Measurements from ENCODE around the gene GOLGA6D.
"Not testable (repeated sequence)": the region's sequence is repeated elsewhere in the genome, so short reads cannot be mapped to it uniquely, and the experiment has no call there.

Gene GOLGA6D

DNA sequence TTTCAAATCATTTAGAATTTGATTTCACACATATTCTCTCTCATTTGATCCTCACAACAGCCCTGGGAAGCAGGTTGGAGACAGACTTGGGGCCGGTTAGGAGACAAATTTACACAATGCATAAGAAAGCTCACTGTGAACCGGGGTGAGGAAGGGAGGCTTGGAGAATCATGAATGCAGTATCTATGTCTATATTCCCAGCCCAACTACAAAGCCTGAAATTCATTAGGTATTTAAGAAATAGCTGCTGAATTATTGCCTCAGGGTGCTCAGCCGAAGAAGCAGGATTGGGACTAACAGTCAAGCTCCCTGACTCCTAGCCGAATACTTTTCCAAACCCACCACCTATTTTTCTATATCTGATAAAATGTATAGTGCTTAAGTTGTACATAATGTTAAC, 32.9 kb upstream of the GOLGA6D start:
- no peaks in the 10 kb centered on the region for H3K79me2 ChIP-seq (ENCODE audit: control insufficient read depth, low read length)
- H3K9me2 ChIP-seq (replicated peaks; ENCODE audit: control insufficient read depth, low read length) = no peaks in the 10 kb centered on the region
- no peaks in the 10 kb centered on the region for H3F3A ChIP-seq (ENCODE audit: control insufficient read depth, insufficient read depth)
- H3K4me2 ChIP-seq (ENCODE audit: low read length) = no peak overlapping the region
- no peaks in the 10 kb centered on the region for H3K36me3 ChIP-seq (ENCODE audit: control insufficient read depth, low read length)
- peaks cover 10% of the 10 kb centered on the region for H3K27me3 ChIP-seq (ENCODE audit: control insufficient read depth, low read length)
- no peaks in the 10 kb centered on the region for H3K4me1 ChIP-seq (ENCODE audit: control insufficient read depth, low read length)
- TF ChIP-seq, protein P1, sequence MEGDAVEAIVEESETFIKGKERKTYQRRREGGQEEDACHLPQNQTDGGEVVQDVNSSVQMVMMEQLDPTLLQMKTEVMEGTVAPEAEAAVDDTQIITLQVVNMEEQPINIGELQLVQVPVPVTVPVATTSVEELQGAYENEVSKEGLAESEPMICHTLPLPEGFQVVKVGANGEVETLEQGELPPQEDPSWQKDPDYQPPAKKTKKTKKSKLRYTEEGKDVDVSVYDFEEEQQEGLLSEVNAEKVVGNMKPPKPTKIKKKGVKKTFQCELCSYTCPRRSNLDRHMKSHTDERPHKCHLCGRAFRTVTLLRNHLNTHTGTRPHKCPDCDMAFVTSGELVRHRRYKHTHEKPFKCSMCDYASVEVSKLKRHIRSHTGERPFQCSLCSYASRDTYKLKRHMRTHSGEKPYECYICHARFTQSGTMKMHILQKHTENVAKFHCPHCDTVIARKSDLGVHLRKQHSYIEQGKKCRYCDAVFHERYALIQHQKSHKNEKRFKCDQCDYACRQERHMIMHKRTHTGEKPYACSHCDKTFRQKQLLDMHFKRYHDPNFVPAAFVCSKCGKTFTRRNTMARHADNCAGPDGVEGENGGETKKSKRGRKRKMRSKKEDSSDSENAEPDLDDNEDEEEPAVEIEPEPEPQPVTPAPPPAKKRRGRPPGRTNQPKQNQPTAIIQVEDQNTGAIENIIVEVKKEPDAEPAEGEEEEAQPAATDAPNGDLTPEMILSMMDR (IDR thresholded peaks at IDR 0.05; ENCODE audit: low read depth, low read length, poor library complexity, severe bottlenecking) = no peak
- no peak for TF ChIP-seq EZH2phosphoT487 (IDR thresholded peaks at IDR 0.05; ENCODE audit: borderline replicate concordance, low read length)
- no peaks in the 10 kb centered on the region for H3K9me3 ChIP-seq (ENCODE audit: control insufficient read depth, insufficient read depth, low read length)
- H3K27ac ChIP-seq (ENCODE audit: low read depth, low read length) = no peak overlapping the region
- no peaks in the 10 kb centered on the region for H4K20me1 ChIP-seq (ENCODE audit: control insufficient read depth, insufficient read depth, low read depth, low read length)
- no peak overlapping the region for H3K4me3 ChIP-seq (ENCODE audit: low read length)

DNA sequence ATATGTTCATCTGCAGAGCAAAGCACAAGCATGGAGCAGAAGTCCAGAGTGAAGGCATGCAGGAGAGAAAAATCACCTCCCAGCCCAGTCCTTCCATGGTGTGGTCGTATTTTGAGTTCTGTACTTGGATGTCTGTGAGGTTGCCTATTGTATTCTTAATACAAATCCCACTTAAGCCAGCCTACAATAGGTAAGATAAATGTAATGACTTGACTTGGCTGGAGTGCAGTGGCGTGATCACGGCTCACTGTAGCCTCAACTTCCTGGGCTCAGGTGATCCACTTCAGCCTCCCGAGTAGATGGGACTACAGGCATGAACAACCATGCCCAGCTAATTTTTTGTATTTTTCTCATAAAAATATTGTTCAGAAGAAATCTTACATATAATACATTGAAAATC, 31.3 kb upstream of the GOLGA6D start:
- H3K27ac ChIP-seq (ENCODE audit: low read depth, low read length); H3K4me1 ChIP-seq (ENCODE audit: control insufficient read depth, low read length); H3K4me2 ChIP-seq (ENCODE audit: low read length); H3K36me3 ChIP-seq (ENCODE audit: control insufficient read depth, low read length); H3K9me3 ChIP-seq (ENCODE audit: control insufficient read depth, insufficient read depth, low read length); H3K27me3 ChIP-seq (ENCODE audit: control insufficient read depth, low read length); H3F3A ChIP-seq (ENCODE audit: control insufficient read depth, insufficient read depth); H3K9me2 ChIP-seq (replicated peaks; ENCODE audit: control insufficient read depth, low read length); H4K20me1 ChIP-seq (ENCODE audit: control insufficient read depth, insufficient read depth, low read depth, low read length); H3K79me2 ChIP-seq (ENCODE audit: control insufficient read depth, low read length); H3K4me3 ChIP-seq (ENCODE audit: low read length): not testable (repeated sequence)

DNA sequence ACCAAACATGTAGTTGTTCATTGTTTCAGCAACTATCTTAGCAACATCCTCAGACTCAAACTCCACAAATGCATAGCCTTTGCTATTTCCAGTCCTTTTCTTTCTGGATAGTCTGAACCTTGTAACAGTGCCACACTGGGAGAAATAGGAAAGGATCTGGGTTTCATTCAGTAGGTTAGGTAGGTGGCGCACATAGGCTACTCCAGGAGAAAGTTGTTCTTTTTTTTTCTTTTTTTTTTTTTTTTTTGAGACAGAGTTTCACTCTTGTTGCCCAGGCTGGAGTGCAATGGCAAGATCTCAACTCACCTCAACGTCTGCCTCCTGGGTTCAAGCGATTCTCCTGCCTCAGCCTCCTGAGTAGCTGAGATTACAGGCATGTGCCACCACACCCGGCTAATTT, 30.4 kb upstream of the GOLGA6D start:
- not testable (repeated sequence) for H3K79me2 ChIP-seq (ENCODE audit: control insufficient read depth, low read length); H3K36me3 ChIP-seq (ENCODE audit: control insufficient read depth, low read length); H4K20me1 ChIP-seq (ENCODE audit: control insufficient read depth, insufficient read depth, low read depth, low read length); H3K9me3 ChIP-seq (ENCODE audit: control insufficient read depth, insufficient read depth, low read length); H3K9me2 ChIP-seq (replicated peaks; ENCODE audit: control insufficient read depth, low read length); H3K27ac ChIP-seq (ENCODE audit: low read depth, low read length); H3F3A ChIP-seq (ENCODE audit: control insufficient read depth, insufficient read depth); H3K27me3 ChIP-seq (ENCODE audit: control insufficient read depth, low read length); H3K4me3 ChIP-seq (ENCODE audit: low read length); H3K4me2 ChIP-seq (ENCODE audit: low read length); H3K4me1 ChIP-seq (ENCODE audit: control insufficient read depth, low read length)

DNA sequence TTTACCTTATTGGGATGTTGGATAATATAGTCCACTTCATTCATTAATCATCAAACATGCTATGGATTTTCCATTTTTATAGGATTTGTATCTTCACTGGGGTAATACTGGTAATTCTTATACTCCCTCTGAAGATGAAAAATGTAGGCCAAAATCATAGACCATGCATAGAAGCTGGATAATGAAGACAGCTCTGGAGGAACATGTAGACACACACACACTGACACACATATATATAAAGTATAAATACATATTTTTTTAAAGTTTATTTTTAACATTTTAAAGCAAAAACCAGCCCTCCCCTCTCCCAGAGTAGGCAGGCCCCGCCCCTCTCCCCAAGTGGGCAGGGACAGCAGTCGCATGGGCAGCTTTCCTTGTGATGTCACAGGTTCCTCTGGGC, 24.6 kb upstream of the GOLGA6D start, which contains the start of gene GOLGA6C:
TSS of gene GOLGA6C (plus strand) at position 301 of the 400 bp plus-strand sequence. CDS start 265 bp downstream, outside the sequence.
- H3K4me2 ChIP-seq (ENCODE audit: low read length); H3K9me2 ChIP-seq (replicated peaks; ENCODE audit: control insufficient read depth, low read length); H3K4me3 ChIP-seq (ENCODE audit: low read length); H3K9me3 ChIP-seq (ENCODE audit: control insufficient read depth, insufficient read depth, low read length); H3F3A ChIP-seq (ENCODE audit: control insufficient read depth, insufficient read depth); H3K4me1 ChIP-seq (ENCODE audit: control insufficient read depth, low read length); H3K79me2 ChIP-seq (ENCODE audit: control insufficient read depth, low read length); H3K36me3 ChIP-seq (ENCODE audit: control insufficient read depth, low read length); H3K27ac ChIP-seq (ENCODE audit: low read depth, low read length); H4K20me1 ChIP-seq (ENCODE audit: control insufficient read depth, insufficient read depth, low read depth, low read length); H3K27me3 ChIP-seq (ENCODE audit: control insufficient read depth, low read length): not testable (repeated sequence)

DNA sequence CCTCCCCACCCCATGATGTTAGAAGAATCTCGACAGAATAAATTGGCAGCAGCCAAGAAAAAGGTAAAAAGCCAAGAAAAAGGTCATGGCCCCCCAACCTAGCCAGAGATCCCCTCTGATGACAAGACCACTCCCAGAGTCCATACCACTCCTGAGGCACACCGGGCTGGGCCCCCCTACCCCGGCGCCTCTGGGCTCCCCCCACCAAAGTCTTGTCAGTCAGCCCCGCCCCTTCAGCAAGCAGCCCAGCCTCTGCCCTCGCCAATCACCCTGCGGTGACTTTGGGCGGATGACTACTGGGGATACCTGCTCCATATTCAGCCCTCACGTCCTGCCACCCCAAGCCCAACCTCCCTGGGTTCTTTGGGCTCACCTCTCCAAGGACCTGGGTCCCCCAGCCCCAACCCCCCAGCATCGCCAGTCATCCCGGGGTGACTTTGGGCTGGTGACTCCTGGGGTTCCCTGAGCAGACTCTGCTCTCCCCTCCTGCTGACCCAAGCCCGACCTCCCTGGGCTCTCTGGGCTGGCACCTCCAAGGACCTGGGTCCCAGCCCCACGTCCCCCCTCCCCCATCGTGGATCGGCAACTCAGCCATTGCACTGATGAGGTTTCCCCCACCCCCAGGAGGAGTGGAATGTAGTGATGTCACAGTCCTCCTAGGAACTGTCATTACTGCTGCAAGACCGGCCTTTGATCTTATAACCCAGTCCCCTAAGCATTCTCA, 23.9 kb upstream of the GOLGA6D start:
- not testable (repeated sequence) for H3K9me2 ChIP-seq (replicated peaks; ENCODE audit: control insufficient read depth, low read length); H3K79me2 ChIP-seq (ENCODE audit: control insufficient read depth, low read length); H3K27ac ChIP-seq (ENCODE audit: low read depth, low read length); H3F3A ChIP-seq (ENCODE audit: control insufficient read depth, insufficient read depth); H3K4me3 ChIP-seq (ENCODE audit: low read length); H3K4me2 ChIP-seq (ENCODE audit: low read length); H3K4me1 ChIP-seq (ENCODE audit: control insufficient read depth, low read length); H3K36me3 ChIP-seq (ENCODE audit: control insufficient read depth, low read length); H3K9me3 ChIP-seq (ENCODE audit: control insufficient read depth, insufficient read depth, low read length); H4K20me1 ChIP-seq (ENCODE audit: control insufficient read depth, insufficient read depth, low read depth, low read length); H3K27me3 ChIP-seq (ENCODE audit: control insufficient read depth, low read length)

DNA sequence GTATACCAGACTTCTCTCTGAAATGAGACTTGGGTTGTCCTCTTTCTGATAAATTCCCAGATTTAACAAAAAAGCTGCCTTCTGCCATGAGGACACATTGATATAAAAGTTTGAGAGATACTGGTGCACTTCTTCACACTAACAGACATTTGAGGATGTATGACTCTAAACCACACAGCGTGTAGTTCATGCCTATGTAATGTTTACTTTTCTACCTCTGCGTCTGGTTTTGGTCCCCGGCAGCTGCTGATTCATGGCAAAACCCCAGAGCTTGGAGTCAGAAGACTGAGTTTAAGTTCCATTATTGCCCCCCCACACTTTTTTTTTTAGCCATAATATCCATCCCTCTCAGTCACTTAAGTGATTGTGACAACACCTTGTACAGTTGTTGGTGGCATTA, 22.8 kb upstream of the GOLGA6D start:
- not testable (repeated sequence) for H3F3A ChIP-seq (ENCODE audit: control insufficient read depth, insufficient read depth); H3K27me3 ChIP-seq (ENCODE audit: control insufficient read depth, low read length); H3K9me3 ChIP-seq (ENCODE audit: control insufficient read depth, insufficient read depth, low read length); H3K4me3 ChIP-seq (ENCODE audit: low read length); H3K4me1 ChIP-seq (ENCODE audit: control insufficient read depth, low read length); H4K20me1 ChIP-seq (ENCODE audit: control insufficient read depth, insufficient read depth, low read depth, low read length); H3K27ac ChIP-seq (ENCODE audit: low read depth, low read length); H3K36me3 ChIP-seq (ENCODE audit: control insufficient read depth, low read length); H3K9me2 ChIP-seq (replicated peaks; ENCODE audit: control insufficient read depth, low read length); H3K4me2 ChIP-seq (ENCODE audit: low read length); H3K79me2 ChIP-seq (ENCODE audit: control insufficient read depth, low read length)

DNA sequence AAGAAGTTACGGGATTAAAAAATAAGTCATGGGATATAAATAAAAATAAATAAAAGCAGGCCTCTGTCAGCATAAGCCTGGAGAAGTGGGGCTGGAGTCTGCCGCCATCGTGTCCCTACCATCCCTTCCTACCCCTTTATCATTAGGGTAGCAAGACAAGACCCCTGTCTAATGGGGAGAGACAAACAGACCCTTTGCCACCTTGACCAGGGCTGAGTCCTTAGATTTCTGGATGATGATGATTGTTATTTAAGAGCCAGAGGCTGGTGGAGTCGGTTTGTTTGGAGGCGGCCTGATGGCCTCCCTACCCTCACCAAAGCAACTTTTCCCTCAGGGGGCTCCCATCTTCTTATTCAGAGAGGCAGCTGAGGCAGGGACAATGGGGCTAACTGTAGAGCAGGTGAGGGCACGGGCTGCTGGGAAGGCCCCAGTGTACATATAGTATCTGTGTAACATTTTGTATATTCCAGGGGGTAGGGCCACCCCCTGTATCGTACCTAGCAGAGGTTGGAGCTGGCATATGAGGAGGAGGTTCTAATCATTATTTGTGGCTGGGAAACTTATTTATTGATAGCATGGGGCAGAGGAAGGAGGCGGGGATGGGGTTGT, 8.8 kb upstream of the GOLGA6D start:
- H4K20me1 ChIP-seq (ENCODE audit: control insufficient read depth, insufficient read depth, low read depth, low read length); H3F3A ChIP-seq (ENCODE audit: control insufficient read depth, insufficient read depth); H3K4me1 ChIP-seq (ENCODE audit: control insufficient read depth, low read length); H3K9me2 ChIP-seq (replicated peaks; ENCODE audit: control insufficient read depth, low read length); H3K27me3 ChIP-seq (ENCODE audit: control insufficient read depth, low read length); H3K4me3 ChIP-seq (ENCODE audit: low read length); H3K4me2 ChIP-seq (ENCODE audit: low read length); H3K79me2 ChIP-seq (ENCODE audit: control insufficient read depth, low read length); H3K36me3 ChIP-seq (ENCODE audit: control insufficient read depth, low read length); H3K27ac ChIP-seq (ENCODE audit: low read depth, low read length); H3K9me3 ChIP-seq (ENCODE audit: control insufficient read depth, insufficient read depth, low read length): not testable (repeated sequence)

Measured in DOHH2 (cell line).